GM19238 (cell line): Measurements from ENCODE around the gene TMEM63A.
"Not testable (repeated sequence)": the region's sequence is repeated elsewhere in the genome, so short reads cannot be mapped to it uniquely, and the experiment has no call there.

Source experiments
- DNase-seq: peaks from one replicate; pipeline ENCODE4 v3.0.0; 2011; ENCODE audit warnings: low spot score; ENCODE audit not compliant: insufficient read length

The TMEM63A gene

GRCh38 chr1:225822655-225823403 is 59.4 kb downstream of the TMEM63A start:
- DNase-seq, result no peak

GRCh38 chr1:225820522-225821120 is 61.6 kb downstream of the TMEM63A start:
- DNase-seq, result no peak

GRCh38 chr1:225819346-225820192 is 62.6 kb downstream of the TMEM63A start:
- DNase-seq, result no peak

- no peak for DNase-seq
Measured at GRCh38 chr1:225818229-225818628, 64.0 kb downstream of the TMEM63A start.

GRCh38 chr1:225817611-225818061 is 64.5 kb downstream of the TMEM63A start:
- DNase-seq, result no peak

- DNase-seq, result no peak
Measured at GRCh38 chr1:225816643-225817538, 65.3 kb downstream of the TMEM63A start.

- DNase-seq, result no peak
Measured at GRCh38 chr1:225815526-225816178, 66.5 kb downstream of the TMEM63A start.

GRCh38 chr1:225815090-225815489 is 67.1 kb downstream of the TMEM63A start:
- DNase-seq, result not testable (repeated sequence)

GRCh38 chr1:225814381-225814780 is 67.8 kb downstream of the TMEM63A start:
- no peak for DNase-seq

- DNase-seq, result no peak
Measured at GRCh38 chr1:225813214-225813964, 68.8 kb downstream of the TMEM63A start.

- DNase-seq, result no peak
Measured at GRCh38 chr1:225812488-225813213, 69.5 kb downstream of the TMEM63A start.

GRCh38 chr1:225811622-225812487 is 70.3 kb downstream of the TMEM63A start:
- no peak for DNase-seq

GRCh38 chr1:225810579-225811538 is 71.3 kb downstream of the TMEM63A start:
- DNase-seq, result not testable (repeated sequence)

GRCh38 chr1:225809842-225810578 is 72.2 kb downstream of the TMEM63A start, which contains the start of gene EPHX1:
Gene EPHX1 (plus strand): TSS chr1:225810124. CDS start chr1:225828730, 18,606 bp downstream.
- DNase-seq, result peak; percentile 90

- DNase-seq, result no peak
Measured at GRCh38 chr1:225808136-225808535, 74.0 kb downstream of the TMEM63A start.

GRCh38 chr1:225806736-225807135 is 75.4 kb downstream of the TMEM63A start:
- DNase-seq, result not testable (repeated sequence)
